ENCODE results near the gene CALML6.

DNA sequence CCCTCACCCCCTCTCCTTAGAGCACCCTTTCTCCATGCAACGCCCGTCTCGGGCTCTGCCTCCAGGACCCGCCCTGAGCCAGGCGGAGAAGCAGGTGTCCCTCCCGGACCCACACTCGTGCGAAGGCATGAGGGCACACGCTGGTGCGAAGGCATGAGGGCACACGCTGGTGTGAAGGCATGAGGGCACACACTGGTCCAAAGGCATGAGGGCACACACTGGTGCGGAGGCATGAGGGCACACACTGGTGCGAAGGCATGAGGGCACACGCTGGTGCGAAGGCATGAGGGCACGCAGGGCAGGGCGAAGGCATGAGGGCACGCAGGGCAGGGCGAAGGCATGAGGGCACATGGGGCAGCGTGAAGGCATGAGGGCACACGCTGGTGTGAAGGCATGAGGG, 9.8 kb downstream of the CALML6 start:
- TF ChIP-seq, protein P1, sequence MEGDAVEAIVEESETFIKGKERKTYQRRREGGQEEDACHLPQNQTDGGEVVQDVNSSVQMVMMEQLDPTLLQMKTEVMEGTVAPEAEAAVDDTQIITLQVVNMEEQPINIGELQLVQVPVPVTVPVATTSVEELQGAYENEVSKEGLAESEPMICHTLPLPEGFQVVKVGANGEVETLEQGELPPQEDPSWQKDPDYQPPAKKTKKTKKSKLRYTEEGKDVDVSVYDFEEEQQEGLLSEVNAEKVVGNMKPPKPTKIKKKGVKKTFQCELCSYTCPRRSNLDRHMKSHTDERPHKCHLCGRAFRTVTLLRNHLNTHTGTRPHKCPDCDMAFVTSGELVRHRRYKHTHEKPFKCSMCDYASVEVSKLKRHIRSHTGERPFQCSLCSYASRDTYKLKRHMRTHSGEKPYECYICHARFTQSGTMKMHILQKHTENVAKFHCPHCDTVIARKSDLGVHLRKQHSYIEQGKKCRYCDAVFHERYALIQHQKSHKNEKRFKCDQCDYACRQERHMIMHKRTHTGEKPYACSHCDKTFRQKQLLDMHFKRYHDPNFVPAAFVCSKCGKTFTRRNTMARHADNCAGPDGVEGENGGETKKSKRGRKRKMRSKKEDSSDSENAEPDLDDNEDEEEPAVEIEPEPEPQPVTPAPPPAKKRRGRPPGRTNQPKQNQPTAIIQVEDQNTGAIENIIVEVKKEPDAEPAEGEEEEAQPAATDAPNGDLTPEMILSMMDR (conservative IDR thresholded peaks at IDR 0.05): no peak
- TF ChIP-seq ZFX (IDR thresholded peaks at IDR 0.05): no peak
